HL-60 (cell line): ENCODE measurements around the gene NCS1.

Source experiments
- GABPA ChIP-seq: IDR thresholded peaks from 2 replicates; pipeline ENCODE4 v1.6.1; 2012; ENCODE audit warnings: low read depth
- POLR2AphosphoS5 ChIP-seq: IDR thresholded peaks from 2 replicates; pipeline ENCODE4 v1.6.1; 2012; ENCODE audit warnings: low read depth
- SPI1 ChIP-seq: IDR thresholded peaks from 2 replicates; pipeline ENCODE4 v1.6.1; 2012; ENCODE audit warnings: low read depth, mild to moderate bottlenecking, borderline replicate concordance
- TF ChIP-seq, protein P1 (sequence below): IDR thresholded peaks from one replicate; pipeline ENCODE4 v1.5.1; 2011; ENCODE audit warnings: low read length, control low read depth, inconsistent platforms; ENCODE audit not compliant: insufficient read depth
- TF ChIP-seq, protein P2 (sequence below): IDR thresholded peaks from 2 replicates; pipeline ENCODE4 v1.6.1; 2012; ENCODE audit warnings: low read depth; ENCODE audit not compliant: insufficient replicate concordance

DNA sequence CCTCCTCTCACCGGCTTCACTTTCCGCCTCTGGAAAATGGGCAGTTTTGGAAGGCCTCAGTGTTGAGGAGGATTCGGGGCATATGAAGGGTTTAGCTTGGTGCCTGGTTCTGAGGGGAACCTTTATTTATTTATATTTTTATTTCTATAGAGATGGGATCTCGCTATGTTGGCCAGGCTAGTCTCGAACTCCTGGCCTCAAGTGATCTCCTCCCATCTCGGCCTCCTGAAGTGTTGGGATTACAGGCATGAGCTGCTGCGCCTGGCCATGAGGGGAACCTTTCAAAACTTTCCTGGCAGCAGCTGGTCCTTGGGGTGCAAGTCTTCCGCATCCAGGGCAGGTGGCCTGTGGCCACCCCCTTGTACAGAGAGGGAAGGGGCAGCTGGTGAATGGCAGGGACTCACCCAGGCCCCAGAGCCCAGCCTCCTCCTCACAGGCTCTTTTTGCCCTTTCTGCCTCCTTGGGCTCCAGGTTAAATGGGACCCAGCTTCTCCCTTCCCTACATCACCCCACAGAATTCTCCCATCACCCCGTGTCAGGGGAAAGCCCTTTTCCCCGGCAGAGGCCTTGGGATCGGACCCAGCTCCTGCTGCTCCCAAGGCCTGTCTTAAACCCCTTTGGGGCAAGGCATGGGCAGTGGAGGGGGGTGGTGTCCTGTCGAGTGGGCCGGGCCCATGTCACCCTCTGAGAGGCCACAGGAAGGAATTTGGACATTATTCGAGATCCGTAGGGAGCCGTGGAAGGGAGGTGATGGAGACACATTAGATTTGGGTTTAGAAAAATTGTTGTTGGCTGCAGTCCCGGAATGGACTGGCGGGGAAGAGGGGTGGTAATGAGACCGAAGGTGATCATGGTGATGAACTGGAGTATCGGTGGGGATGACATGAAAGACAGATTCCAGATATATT lies 5.9 kb downstream of the NCS1 start:
- TF ChIP-seq, protein P1, sequence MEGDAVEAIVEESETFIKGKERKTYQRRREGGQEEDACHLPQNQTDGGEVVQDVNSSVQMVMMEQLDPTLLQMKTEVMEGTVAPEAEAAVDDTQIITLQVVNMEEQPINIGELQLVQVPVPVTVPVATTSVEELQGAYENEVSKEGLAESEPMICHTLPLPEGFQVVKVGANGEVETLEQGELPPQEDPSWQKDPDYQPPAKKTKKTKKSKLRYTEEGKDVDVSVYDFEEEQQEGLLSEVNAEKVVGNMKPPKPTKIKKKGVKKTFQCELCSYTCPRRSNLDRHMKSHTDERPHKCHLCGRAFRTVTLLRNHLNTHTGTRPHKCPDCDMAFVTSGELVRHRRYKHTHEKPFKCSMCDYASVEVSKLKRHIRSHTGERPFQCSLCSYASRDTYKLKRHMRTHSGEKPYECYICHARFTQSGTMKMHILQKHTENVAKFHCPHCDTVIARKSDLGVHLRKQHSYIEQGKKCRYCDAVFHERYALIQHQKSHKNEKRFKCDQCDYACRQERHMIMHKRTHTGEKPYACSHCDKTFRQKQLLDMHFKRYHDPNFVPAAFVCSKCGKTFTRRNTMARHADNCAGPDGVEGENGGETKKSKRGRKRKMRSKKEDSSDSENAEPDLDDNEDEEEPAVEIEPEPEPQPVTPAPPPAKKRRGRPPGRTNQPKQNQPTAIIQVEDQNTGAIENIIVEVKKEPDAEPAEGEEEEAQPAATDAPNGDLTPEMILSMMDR, result no peak
- TF ChIP-seq GABPA, result no peak
- TF ChIP-seq SPI1, result no peak
- TF ChIP-seq POLR2AphosphoS5, result no peak
- TF ChIP-seq, protein P2, sequence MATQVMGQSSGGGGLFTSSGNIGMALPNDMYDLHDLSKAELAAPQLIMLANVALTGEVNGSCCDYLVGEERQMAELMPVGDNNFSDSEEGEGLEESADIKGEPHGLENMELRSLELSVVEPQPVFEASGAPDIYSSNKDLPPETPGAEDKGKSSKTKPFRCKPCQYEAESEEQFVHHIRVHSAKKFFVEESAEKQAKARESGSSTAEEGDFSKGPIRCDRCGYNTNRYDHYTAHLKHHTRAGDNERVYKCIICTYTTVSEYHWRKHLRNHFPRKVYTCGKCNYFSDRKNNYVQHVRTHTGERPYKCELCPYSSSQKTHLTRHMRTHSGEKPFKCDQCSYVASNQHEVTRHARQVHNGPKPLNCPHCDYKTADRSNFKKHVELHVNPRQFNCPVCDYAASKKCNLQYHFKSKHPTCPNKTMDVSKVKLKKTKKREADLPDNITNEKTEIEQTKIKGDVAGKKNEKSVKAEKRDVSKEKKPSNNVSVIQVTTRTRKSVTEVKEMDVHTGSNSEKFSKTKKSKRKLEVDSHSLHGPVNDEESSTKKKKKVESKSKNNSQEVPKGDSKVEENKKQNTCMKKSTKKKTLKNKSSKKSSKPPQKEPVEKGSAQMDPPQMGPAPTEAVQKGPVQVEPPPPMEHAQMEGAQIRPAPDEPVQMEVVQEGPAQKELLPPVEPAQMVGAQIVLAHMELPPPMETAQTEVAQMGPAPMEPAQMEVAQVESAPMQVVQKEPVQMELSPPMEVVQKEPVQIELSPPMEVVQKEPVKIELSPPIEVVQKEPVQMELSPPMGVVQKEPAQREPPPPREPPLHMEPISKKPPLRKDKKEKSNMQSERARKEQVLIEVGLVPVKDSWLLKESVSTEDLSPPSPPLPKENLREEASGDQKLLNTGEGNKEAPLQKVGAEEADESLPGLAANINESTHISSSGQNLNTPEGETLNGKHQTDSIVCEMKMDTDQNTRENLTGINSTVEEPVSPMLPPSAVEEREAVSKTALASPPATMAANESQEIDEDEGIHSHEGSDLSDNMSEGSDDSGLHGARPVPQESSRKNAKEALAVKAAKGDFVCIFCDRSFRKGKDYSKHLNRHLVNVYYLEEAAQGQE, result no peak
